Activated naive CD4-positive, alpha-beta T cell (primary cell): Measurements from ENCODE around the gene ORC1.
"Not testable (repeated sequence)": the region's sequence is repeated elsewhere in the genome, so short reads cannot be mapped to it uniquely, and the experiment has no call there.

Experiments
- DNase-seq, 4 experiments: peaks; one replicate each; lab custom pipeline; 2025; lab: John Stamatoyannopoulos, UW

Gene ORC1

DNA sequence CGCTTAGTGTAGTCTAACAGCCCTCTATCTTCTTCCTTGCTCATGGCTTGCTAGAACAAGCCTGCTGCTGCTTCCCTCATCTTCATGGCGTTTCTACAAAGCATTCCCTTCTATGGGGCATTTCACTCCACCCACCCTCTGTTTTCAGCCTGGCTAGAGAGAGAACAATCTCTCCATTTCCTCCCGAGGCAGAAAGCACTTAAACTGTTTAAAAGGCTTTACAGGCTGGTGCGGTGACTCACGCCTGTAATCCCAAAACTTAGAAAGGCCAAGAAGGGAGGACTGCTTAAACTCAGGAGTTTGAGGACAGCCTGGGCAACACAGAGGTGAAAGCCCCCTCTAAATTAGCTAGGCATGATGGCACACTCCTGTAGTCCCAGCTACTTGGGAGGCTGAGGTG, 17.8 kb downstream of the ORC1 start:
- DNase-seq, result no peak

DNA sequence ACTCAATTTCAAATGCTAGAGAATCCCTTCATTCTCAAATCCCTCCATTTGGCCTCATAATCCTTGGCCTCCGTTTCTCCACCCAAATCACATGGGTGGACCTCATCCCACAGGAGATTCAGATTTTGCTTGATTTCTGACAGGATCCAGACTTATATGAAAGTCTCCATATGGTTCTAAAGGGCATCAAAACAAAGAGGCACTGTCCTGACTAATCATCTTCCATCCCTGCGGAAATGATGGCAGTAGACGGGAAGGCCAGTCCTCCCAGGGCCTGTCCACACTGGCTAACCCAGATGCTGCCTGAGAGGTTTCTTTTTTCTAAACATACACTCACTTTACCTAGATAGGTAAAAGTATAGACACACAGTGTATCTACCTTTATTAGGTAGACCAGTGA, 18.8 kb downstream of the ORC1 start:
- DNase-seq, result no peak

DNA sequence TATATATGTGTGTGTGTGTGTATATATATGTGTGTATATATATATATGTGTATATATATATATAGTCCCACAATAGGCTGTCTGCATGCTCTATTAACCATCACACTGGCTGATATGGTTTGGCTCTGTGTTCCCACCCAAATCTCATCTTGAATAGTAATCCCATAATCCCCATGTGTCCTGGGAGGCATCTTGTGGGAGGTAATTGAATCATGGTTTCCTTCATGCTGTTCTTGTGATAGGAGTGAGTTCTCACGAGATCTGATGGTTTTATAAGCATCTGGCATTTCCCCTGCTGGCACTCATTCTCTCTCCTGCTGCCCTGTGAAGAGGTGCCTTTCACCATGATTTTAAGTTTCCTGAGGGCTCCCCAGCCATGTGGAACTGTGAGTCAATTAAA, 34.4 kb downstream of the ORC1 start:
- DNase-seq, result not testable (repeated sequence)

DNA sequence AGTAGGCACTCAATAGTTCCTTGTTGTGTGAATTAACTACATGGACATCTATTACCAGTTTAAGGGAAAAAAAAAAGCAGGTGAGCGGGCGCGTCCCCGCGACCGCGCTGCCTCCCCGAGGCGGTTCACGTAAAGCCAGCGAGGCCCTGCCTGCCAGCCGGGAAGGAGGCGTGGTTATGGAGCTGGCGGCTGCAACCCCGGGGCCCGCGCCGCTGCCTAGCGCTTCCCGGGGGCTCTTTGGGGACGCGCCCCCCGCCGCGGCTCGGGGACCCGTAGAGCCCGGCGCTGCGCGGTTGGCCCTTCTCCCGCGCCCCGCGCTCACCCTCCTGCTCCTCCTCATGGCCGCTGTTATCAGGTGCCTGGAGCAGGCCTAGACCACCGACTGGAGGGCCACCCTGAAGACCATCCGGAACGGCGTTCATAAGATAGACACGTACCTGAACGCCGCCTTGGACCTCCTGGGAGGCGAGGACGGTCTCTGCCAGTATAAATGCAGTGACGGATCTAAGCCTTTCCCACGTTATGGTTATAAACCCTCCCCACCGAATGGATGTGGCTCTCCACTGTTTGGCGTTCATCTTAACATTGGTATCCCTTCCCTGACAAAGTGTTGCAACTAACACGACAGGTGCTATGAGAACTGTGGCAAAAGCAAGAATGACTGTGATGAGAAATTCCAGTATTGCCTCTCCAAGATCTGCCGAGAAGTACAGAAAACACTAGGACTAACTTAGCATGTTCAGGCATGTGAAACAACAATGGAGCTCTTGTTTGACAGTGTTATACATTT, 35.6 kb downstream of the ORC1 start:
- peak in 3 of 4 experiments; percentile 11 to 55 (median 19) for DNase-seq

DNA sequence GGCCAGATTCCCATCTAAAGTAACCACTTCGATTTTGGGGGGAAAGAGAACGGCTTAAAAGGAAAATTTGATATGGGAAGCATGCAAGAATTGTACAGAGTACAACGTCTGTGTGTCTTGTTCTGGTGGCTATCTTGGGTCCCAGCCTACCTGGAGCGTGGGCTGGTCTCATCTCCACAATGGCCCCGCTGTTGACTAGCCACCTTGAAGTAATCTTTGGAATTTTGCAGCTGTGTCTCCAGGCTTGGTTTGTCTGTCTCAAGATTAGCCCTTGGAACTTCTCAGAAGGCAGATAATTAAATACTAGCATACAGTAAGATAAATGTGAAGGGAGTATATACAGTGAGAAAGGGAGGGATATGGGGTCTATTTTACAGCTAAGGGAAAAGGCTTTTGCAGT, 37.0 kb downstream of the ORC1 start:
- DNase-seq, result no peak

DNA sequence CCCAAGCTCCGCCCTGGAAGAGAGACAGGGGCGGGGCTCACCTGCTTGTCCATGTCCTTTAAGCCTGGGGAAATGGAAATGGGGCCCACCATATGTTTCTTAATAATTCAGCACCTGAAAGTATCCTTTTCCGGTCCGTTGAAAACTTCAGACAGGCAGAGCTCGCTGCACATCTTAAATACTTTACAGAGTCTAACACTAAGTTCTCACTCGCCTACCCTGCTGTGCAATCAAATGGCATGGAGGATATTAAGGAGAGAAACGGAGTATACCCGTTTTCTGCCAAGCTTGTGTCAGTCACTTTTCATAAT, 37.8 kb downstream of the ORC1 start:
- no peak for DNase-seq

DNA sequence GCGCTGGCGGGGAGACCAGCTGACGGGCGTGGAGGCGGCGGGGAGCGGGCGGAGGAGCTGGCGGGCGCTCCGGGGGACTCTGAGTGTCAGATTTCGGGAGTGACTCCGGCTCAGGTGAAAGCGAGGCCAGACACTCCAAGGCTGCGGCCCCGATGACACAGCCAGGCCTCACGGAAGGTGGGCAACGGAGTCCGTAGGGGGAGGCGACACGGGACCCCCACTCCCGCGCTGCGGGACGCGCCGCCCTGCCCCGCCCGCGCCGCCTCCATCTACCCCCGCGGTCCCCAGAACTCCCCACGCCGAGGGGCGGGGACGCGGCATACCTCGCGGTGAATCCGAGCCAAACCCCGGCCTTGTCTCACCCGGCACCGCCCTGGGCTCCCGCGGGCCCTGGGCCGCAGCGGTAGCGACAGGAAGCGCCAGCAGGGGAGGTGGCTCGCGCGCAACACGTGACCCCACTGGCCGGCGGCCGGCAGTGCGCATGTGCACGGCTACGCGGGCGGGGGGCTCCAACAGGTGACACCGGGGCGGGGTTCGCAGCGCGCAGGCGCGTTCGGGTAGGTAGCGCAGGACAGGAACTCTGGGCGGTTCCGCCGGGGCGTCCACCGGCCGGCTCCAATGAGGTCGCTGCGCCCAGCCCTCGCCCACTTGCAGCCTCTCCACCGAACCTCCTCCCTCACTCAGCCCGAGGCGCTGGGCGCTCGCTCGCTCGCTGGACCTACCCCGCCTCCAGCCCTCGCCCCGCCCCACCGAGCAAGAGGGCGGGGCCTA, 38.3 kb downstream of the ORC1 start, which contains the start of gene CC2D1B:
Gene CC2D1B (minus strand): TSS at position 460 of the 771 bp plus-strand sequence. CDS start 1,585 bp downstream, outside the sequence.
- peak; percentile 97 to 99 (median 97) for DNase-seq

DNA sequence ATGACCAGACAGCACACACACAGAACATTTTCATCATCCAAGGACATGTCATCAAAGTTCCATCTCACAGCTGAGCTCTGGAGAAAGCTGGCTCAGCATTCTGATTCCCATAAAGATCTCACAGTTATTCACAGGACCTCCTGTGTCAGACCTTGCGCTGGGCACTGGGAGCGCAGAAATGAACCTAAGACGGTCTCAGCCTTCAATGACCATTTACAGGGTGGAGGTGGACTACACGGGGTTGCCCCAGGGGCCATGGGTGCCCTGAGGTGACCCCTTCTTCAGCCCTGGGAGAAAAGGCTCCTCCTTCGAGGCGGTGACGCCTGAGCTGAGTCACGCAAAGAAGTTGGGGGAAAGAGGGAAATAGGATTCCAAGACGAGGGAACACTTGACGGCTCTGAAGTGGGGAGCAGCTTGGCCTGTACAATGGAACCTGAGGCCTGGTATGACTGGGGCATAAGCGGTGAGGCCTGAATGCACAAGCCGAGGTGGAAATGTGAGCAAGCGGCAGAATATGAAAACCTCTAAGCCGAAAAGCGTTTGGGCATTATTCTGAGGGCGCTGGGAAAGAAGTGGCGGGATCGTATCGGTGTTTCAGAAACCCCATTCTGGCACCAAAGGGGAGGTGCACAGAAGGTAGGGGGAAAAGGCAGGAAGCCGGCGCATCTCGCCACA, 39.0 kb downstream of the ORC1 start:
- no peak for DNase-seq

DNA sequence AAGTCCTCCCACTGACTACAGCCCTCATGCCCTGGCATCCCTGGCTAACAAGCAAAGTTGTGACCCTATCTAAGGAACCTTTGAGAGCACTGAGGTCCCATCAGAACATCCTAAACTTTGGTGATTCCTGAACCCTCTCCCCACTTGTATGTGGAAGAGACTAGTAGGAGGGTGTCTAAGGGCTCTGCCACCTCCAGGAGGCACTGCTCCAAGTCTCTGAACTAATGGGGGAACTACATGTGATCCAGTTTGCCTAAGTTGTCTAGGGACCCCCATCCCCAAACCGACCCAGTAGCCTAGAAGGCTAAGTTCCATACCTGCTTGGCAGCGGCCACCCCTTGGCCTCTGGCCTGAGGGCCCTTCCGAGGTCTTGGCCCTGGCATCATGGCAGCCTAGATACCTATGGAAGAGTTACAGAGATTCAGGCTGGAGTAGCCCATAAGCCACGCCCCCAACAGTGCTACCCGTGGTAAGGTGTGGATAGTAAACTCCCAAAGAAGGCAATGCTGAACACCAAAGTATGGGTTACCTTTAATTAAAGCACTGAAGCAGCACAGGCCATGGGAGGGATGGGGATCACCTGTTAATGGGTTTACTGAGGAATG, 39.9 kb downstream of the ORC1 start:
- DNase-seq, result no peak

DNA sequence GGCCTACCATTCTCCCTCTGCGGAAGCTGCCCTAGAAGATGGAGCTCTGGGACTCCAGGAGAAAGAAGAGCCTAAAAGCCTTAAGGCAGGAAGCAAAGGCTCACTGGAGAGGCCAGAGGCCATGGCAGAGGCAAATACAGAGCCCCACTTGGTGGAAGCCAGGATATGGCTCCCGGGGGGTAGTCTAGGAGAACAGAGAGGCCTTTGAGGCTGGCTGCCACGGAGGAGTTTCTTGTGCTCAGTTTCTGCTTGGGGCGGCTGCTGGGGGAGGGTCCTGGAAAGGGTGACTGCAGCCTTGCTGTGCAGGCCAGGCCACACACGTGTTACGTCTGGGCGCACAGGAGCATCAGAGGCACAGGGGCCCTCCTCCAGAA, 43.6 kb downstream of the ORC1 start:
- DNase-seq, result no peak

DNA sequence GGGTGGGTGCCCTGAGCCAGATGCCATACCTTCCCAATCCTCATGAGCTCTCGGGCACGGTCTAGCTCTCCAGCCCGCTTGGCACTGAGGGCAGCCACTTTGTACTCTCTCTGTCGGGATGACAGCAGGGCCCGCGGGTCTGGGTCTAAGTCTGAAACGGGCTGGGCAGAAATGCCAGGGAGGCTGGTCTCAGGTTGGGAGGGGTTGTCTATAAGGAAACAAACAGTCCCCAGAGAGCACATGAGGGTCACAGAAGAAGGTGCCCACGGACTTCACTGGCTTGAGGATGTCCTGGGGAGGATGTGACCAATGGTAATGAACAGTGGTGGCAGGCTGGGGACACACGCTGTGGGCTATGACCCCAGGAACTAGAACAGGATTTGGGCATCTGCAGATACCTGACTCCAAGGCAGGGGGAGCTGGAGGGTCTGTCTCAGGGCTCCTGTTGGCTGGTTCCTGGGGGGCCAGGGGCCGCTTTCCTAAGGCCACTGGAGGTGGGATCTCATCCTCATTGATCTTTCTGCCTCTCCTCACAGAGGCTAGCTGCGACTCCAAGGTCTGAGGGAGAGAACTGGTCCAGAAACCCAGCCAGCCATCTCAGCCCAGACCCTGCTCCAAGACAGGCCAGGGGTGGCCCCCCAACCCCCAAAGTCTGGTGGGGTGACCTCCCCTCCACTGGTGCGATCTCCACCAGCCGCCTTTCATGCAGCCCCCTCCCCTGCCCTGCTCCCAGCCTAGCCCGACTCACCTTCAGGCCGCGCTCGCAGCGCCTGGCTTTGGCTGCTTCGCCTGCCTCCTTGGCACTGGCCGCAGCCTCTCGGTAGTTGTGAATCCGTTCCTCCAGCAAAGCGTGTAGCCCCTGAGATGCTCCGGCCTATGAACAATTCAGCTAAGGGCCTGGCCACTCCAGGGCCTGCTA, 44.3 kb downstream of the ORC1 start:
- no peak for DNase-seq

DNA sequence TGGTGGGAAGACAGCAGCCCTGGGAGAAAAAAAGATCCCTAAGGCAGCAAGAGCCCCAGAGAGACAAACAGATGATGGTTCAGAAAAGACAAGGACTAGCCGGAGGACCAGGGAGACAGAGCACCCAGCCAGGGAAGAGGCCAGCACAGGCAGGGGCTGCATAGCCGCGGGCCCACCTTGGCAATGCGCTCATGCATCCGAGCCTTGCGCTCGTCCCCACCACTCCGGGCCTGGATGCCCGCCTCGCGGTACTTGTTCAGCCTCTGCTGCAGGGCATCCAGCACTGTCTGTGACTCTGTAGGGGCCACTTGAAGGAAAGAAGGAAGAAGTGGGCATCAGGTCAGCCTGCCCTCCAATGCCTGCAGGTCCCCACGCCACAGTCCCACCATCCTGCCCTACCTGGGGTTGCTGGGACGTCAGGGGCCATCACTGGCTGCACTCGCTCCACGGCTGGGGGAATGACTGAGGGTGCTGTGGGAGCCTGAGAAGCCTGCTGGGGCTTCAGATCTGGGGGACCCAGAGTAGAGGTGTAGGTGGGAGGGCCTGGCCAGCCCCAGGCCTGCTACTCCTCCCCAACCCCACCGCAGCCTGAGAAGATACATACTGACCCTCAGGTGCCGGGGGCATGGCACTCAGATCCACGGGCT, 45.2 kb downstream of the ORC1 start:
- no peak for DNase-seq

DNA sequence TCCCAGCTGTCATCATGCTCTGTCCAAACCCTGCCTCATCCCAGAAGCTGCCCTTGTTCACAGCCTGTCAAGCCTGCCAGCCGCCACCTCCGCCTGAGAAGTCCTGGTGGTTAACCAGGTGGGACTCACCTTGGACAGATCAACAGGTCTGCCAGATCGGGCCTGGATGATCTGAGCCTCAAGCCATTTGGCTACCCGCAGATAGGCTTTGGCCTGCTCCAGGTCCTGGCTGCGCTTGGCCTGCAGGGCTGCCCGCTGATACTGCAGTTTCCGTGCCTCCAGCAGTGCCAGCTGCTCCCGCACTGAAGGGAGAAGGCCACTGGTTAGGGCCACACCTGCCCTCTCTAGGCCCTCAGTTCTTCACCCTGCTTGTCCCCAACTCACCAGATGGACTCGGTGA, 46.8 kb downstream of the ORC1 start:
- no peak for DNase-seq

DNA sequence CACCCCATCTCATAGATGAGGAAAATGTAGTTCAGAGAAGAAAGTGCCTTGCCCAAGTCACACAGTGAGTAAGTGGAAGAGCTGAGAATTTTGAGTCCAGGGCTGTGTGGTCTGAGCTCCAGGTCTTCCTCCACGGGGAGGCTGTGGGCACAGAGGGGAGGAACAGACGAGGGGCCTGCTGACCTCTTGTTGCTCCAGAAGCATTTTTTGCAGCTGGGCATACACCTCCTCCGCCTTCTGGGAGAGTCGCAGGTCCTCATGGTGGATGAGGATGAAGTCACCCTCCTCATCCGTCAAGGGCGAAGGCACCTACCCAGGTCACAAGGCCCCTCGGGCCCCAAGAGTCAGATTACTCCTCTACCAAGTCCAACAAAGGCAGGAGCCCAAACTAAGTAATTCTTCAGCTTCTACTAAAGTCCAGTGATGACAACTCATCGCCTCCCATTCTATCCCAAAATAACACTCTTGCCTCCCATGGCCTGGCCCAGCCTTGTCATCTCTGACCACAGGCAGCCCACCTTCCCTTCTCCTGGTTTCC, 47.3 kb downstream of the ORC1 start:
- DNase-seq, result no peak

DNA sequence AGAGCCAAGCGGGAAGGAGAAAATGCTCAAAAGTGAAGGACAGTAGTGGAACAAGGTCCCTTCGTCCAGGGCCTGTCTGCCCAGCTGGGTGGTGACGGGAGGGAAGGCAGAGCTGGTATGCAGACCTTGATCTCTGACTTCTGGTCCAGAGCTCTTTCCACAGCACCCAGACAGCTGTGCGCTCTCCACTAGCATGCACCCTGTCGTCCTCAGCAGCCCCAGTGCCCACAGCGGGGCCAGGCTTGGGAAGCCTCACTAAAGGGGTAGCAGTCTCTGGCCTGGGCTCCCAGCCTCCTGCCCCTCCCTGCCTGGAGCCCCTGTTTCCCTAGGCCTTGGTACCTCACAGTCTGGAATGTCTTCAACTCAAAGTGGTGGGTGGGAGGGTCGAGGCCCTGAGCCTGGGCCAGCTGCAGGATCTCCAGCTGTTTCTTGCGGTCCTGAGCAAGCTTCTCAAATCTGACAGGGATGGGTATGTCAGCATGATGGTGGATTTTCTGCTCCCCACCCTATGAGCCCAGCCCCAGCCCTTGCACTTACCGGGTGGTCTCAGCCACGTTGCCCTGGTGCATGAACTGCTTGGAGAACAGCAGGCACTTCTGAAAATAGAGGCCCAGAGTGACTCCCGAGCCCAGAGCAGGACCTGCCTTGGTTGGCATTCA, 48.2 kb downstream of the ORC1 start:
- no peak for DNase-seq

DNA sequence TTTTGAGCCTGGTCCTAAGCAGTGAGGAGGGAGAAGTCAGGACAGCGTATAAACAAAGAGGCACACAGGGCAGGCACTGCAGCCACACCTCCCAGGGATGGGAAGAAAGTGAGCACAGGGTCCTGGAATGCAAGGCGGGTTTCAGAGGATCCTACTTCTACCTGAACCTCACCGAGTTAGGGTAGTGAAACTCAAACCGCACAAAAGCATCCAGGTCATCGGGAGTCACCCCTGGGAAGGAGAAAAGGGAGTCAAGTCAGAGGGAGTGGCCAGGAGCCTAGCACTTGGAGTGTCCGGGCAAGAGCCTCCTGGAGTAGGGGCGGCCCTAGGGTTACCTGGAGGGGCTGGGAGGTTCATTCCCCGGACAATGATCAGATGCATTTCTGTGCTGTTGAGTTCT, 48.8 kb downstream of the ORC1 start:
- DNase-seq, result no peak

DNA sequence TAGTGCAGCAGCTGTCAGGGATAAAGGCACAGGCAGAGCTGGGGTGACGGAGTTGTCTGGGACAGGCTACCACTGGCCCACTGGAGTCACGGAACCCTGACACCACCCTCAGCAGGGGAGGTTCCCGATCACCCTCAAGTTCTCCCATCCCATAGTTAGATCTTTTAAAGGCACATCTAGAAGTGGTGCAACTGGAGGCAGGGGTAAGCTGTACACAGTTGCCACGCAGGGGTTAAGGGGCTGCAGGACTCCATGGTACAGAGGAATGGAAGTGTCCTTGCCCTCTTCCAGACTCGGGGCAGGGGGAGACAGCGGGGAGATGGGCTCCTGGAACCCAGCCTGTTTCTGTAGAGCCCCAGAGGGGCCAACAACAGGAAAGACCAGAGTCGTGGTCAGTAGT, 51.5 kb downstream of the ORC1 start:
- no peak for DNase-seq

DNA sequence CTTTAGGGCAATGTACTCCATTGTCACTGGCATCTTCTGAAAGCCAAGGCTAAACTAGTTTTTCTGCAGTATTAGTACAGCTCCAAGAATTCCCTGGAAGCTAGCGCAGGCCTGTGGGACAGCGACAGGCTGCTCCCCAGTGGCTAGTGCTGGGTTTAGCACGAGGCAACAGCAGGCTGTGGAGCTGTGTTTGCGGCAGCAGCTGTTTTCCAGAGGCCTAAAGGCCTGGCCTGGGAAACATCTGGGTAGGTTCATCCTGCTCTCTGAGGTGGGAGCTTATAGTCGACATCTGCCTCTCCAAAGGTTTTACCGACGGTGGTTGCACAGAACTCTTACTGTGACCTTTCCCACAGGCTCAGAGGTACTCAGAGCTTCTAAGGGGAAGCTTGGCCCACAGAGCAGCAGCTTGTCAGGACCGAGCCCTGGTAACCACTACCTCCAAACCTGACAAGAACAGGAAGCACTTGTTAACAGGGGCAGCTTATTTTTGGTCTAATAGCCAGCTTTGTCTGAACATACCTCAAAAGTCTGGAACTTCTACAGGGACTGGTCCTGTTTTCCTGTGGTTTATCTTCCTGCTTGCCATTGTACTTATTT, 55.4 kb downstream of the ORC1 start:
- no peak for DNase-seq

DNA sequence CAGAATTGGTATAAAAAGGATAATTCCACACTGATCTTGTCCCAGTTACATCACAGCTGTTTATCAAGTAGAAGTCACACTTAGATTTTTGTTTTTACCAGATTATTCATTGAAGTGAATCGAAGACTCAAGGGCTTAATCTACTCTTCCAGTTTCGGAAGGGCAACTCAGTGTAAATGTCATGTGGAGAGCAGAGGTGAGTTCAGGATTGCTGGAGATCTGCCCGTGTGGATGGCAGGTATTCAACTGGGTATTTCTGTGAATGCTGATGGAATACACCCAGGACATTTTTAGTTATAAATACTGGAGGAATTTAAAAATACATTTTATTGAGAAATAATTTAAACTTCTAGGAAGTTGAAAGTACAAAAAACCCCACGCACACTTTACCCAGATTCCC, 57.6 kb downstream of the ORC1 start:
- no peak for DNase-seq

DNA sequence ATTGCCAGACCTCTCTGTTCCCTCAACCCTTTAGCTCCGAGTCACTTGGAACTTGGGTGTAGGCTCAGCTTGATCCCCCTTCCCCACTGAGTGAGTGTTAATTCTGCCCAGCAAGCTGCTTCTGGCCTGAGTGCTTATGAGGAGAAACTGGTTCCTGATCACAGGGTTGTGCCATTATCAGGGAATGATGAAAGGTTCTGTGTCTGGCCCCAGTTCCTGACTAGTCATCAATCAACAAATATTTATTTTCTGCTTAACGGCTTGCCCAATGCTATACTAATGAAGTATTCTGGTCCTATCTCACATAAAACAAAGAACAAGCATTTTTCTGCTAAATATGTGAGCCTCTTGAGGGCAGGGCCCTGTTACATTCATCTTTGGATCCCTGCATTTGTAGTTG, 59.0 kb downstream of the ORC1 start:
- no peak for DNase-seq
